ENCODE results near the gene TMEM150C.

The TMEM150C gene

DNA sequence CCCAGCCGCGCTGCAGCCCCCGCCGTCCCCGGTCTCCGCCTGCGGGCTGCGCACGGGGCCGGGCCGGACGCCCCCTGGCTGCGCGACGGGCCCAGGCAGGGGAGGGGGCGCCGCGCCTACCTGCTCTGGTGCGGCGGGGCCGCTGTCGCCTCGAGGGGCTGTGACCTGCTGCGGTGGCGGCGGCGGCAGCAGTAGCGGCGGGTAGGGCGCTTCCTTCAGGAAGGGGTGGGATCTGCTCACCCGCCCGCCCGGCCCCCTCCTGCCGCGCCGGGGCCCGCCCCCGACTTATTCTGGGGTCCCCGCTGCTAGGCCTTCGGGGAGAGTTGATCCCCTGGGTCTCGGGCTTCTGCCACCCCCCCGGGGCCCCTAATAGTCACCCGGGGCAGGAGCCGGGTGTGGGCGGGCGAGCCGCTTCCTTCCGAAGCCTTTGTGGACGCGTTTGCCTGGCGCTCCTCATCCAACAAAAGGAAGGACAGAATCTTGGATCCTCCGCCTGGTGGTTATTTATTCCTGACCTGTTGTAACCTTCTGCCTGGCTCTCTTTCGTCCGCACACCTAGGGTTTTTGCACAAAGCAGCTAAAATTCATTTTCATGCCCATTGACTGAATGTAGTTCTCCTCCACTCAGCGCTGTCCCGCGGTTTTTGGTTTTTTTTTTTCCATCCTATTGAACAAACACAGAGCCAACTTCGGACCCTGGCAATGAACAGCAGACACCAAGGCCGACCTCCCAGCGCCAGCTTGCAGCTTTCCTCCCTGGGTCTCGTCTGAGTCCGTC is at the start of gene TMEM150C:
Gene TMEM150C, minus strand, starts transcription at position 203 of the 778 bp plus-strand sequence. CDS start 57,331 bp downstream, outside the sequence.
- peak; percentile 63 for DNase-seq

DNA sequence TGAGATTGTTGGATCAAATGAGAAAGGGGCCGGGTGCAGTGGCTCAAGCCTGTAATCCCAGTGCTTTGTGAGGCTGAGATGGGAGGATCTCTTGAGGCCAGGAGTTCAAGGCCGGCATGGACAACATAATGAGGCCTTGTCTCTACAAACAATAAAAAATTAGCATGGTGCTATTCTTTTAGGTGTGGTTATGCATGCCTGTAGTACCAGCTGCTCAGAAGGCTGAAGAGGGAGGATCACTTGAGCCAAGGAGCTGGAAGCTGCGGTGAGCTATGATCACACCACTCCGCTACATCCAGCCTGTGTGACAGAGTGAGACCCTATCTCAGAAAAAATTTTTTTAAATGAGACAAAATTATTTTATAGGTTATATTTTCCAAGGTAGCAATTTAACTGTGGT is 49.7 kb upstream of the TMEM150C start:
- DNase-seq = no peak

DNA sequence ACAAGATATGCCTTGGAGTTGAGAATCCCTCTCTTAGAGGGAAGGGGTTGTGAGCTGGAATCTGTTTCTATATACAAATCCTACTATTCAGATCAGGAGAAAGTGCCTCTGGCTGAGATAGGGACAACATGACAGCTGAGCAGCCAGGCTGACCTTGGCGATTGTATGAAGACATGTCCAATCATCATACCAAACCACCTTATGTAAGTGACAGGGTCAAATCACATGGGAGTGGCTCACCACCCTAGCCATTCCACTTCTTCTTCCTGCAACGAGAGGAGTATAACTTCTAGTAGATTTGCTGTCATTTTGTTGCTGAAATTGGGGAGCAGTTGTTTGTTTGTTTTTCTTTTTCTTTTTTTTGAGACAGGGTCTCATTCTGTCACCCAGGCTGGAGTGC is 48.3 kb upstream of the TMEM150C start:
- DNase-seq = no peak

DNA sequence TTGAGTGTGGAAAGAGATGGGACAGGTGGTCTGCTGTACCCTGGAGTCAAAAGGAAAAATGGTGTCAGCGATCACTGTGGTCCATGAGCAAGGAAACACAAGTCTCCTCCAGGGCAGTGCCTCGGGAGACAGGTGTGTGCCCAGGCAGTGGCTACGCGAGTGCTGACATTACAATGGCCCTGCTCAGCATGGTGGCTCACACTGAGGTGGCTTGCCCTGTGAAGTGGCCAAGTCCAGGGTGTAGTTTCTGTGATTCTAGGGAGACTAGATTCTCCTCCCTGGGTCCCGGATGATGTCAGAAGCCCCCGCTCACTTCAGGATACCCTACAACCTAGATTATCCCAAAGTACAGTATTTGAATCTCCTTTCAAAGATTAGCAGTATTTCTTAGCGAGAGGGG is 44.8 kb upstream of the TMEM150C start:
- DNase-seq = no peak

DNA sequence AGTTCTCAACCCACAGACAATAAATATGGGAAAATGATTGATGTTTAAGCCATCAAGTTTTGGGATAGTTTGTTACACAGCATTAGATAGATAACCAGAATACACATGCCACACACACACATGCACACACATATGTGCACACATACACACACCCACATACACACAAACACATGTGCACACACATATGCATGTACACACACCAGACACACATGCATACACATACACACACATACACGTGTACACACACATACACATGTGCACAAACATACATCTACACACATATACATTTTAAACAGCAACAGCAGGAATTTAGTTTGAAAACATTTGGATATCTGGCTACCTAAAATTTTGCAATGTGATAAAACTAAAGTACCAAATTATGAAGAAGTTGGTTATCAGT is 42.7 kb upstream of the TMEM150C start:
- DNase-seq = no peak

DNA sequence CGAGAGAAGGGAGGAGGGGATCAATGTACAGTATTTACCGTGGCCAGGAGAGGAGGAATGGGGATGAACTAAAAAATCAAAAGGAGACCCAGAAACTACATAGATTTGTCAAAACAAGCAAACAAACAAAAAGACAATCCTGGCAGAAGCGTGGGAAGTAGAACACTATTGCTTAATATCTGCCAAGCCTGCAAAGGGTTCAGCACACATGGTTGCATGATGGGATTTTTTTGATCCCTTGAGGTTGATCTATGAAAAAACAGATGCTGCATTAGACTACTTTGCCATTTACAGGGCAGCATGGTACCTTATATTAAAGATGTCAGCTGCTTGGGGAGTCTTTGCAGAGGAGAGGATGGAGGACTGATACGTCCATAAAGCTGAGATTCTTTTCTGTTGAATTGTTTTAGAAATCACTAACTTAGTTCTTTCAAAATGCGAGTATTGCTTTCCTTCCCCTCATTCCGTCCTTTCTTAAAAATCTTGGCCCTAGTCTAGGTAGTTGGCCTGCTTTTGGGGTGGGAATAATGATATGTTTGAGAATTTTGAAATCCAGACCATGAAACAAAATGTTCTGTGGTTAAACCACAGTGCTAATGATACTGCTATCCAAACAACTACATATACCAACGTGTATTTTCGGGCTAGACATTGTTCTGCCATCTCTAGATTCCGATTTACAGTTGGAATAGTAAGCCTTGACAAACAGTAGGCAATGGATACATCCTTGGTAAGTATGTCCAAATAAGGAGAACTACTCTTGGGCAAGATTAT is 39.6 kb upstream of the TMEM150C start:
- no peak for DNase-seq

DNA sequence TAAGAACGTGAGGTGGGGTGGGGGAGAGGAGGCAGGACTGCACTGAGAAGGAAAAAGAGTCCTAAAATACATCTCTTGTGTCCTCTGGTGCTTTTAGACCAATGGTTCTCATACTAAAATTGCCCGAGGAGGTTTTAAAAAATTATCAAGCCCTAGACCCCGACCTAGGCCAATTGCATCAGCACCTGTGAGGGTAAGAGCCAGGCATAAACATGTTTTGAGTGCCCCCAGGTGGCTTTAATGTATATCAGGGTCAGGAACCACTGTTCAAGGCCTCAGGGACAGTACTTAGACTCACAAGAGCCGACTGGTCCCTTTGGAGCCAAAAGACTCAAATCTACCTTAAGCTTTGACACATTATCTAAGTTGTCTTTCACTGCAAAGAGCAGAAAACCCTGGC is 37.5 kb upstream of the TMEM150C start:
- DNase-seq = peak; percentile 9

DNA sequence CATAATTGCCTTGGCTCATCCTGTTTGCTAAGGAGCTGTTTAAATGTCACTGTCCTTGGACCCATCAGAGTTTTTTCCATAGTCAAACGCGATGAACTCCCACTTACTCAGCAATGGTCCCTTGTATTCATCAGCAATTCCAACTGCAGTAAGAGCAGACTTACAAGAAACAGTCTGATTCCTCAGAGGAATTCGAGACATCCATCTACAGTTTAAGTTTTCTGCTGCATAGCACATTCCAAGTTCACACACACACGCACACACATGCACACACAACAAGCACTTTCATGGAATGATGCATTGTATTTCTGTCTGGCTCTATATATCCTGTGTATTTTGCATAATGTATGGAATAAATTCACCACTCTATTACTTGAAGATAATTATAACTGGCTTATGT is 32.7 kb upstream of the TMEM150C start:
- DNase-seq = no peak

DNA sequence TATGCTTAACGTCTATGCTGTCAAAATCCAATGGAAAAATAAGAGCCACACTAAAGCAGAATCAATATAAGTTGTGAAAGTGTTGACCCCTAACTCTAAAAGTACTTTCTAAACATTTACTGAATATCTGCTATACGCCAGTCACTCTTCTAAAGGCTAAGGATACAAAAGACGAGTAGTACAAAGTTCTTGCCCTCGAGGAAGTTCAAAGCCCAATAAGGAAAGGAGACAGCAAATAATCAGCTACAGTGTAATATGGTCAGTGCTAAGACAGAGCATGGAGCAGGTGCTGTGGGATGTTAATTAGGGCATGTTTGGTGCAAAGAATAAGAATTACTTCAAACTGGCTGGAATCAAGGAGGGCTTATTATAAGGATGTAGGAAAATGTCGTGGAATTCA is 31.6 kb upstream of the TMEM150C start:
- DNase-seq = no peak

DNA sequence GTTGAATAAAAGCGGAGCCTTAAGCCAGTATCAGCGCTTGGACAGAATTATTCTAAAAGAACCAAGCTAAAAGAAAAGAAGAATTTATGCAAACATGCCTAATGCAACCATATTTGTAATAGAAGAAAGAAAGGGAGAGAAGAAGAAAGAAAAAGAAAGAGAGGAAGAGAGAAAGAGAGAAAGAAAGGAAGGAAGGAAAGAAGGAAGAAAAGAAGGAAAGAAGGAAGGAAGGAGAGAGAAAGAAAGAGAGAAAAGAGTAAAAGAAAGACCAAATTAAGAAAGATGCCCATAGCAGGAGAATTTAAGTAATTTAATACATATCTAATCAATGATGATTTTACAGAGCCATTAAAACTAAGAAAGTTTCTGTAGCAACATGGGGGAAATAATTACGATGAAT is 30.9 kb upstream of the TMEM150C start:
- no peak for DNase-seq

DNA sequence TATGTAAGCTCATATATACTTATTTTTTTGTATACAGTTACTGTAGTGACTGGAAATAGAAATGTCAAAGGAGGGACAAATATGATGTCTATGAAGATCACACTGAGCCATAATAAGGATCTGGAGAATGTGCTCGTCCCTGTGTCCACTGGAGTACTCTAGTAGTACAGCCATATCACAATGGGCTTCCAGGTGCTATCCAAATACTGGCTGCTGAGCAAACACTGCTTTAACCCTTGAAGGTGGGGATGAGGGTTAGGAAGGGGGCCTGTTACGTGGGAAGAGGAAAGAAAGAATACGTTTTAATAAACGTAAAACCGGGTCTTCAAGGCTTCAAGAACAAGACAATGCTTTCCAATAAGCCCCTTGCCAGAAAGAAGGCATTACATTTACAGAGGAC is 29.8 kb upstream of the TMEM150C start:
- DNase-seq = no peak

DNA sequence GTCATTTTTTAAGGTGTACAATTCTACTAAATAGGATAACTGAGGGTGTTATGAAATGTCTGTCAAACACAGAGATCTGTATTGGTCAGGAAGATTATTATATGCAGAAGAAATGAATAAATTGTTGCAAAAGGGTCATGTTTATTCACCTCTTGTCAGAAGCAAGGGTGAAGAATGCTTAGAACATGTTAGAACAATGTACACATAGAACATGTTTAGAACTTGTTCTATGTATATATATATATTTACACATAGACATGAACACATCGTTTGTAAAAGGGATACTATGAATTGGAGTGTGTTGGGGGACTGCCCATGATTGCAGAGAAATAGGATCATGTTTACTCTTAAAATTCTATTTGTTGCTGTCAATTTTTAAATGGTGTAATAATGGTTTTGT is 28.0 kb upstream of the TMEM150C start:
- no peak for DNase-seq

DNA sequence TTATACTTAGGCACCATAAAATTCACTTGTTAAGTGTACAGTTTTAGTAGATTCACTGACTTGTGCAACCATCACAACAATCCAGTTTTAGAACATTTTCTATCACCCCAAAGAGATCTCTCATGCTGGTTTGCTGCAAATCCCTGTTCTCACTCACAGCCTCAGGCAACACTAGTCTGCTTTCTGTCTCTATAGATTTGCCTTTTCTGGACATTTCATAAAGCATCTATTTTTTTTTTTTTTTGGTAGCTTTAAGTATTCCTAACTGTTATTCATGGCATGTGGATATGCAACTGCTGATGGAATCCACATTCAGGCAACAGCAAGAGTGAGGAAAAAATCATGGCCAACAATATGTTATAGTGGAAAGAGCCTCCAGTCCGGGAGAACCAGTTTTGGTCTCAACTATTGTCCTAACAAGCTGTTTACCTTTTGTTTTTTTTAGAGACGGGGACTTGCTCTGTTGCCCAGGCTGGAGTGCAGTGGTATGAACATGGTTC is 27.0 kb upstream of the TMEM150C start:
- DNase-seq = no peak

DNA sequence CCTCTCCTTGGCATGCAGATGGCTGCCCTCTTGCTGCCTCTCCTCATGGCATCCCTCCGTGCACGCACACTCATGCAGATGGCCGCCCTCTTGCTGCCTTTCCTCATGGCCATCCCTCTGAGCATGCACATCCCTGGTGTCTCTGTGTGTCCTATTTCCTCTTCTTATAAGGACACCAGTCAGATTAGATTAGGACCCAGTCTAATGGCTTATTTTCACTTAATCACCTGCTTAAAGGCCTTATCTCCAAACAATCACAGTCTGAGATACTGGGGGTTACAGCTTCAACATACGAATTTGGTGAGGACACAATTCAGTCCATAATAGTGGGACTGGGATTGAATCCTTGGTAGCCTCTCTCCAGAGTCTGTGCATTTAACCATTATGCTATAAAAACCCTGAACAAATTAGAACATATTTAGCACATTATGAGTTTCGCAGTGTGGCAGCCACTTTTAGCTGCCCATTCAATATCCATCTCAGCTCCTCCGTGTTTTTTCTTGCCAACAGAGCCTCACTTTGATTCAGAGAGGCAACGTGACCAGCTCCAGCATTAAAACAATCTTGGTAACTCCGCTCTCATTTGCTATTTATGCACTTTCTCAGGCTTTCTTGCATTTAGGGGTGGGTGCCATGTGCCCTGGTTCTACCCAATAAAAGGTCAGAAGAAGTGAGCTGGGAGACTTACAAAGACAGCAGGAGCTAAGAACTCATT is 26.2 kb upstream of the TMEM150C start:
- DNase-seq = no peak

DNA sequence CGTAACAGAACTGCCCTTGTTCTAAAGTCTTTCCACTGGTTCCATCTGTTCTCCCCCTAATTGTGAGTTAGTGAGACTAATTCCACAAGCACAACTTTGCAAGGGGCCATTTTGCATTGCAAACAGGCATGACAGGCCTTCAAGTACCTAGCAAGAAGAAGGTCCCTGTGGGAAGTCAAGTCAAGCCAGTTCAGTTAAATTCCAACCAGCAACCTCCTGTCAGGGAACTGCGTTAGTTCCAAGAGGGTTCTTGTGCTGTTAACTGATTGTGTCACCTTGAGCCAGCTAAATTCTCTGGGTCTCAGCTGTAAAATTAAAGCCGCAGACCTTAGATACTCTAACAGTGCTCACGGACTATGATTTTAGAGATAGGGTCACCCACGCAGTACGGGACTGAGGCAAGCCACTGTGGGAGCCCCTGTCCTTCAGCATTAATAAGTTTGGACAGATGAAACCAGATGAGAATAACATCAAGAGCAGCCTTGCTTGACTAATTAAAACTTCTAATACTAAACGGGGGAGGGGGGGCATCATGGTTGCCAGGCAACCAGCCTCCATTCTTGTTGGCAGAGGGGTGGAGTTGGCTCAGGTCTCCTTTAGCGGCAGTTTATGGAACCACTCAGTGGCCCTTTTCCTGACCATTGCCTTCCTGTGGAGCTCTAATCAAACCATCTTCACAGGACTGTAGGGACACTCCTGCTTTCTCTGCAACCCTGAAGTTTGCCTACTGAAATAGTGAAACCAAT is 24.1 kb upstream of the TMEM150C start:
- no peak for DNase-seq

DNA sequence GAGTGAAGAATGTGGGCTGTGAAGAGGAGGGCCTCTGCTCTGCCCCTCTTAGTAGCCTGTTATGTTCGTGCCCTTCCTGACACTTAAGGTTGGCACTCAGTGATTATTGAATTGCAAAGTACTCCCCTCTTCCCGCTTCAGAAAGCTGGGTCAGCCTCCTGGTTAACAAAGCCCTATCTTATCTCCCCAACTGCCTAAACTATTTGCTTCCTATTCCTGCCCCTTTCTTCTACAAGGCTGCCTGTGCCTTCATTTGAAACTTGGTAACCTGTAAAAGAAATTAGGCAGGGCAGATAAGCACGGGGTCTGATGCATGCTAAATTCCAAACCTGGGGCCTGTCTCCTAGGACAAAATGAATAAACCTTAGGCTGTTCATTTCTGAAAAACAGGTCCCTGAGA is 23.1 kb upstream of the TMEM150C start:
- DNase-seq = no peak

DNA sequence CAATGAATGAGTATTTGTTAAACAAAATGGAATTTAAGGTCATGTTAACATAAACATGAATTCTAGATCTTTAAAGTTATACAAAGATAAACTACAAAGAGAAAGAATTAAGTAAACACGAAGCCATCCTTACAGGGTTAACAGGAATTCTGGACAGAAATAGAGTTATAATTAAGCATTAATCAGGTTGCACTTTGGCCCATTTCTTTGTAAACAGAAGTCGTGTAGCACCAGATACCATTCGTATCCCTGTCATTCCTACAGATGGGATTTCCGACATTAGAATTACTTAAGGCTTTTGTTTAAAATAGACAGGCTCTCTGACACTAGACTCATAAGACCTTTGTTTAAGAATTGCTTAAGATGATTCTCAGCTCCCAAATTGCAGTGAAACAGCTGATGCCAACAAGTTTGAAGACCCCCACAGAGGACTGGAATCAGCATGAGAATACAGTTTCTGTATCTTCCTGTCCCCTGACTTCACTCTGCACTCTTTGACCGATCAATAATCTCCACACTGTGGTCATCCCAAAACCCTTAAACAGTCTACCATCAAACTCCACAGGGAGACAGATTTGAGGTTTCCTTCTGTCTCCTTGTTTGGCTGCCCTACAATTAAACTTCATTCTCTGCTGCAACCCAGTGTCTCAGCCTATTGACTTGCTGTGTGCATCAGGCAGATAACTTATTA is 22.3 kb upstream of the TMEM150C start:
- no peak for DNase-seq

DNA sequence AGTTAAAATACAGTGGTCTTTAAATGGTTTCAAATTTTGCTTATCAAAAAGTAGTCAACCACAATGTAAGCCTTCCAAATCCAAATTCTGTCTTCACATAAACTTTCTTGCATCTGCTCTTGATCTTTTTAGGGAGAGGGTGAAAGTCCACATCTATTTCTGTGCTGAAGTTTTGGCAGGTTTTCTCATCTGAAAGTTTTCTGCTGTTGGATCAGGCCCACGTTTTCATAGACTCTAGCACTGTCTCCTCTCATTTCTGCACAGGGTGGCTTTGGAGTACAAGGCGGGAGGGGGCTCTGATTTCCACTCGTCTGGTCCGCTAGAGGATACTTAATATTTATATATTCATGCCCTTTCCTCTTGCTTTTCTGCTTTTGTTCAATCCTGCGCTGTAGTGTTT is 18.1 kb upstream of the TMEM150C start:
- DNase-seq = no peak

DNA sequence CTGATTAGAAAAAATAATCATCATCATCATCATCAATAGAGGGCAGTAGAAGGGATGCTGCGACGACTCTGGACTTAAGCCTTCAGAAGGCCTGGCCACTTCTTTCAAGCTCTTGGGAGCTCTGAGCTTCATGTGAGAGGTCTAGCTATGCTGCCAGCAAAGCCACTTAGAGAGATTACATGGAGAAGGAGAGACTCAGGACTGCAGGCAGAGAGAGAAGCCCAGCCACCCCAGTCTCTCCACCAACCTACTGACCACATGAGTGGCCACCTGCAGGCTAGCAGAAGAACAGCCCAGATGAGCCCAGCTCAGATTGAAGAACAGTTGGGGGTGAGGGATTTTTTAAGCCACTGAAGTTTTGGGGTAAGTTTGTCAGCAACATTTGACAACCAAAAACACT is 17.1 kb upstream of the TMEM150C start:
- DNase-seq = no peak

DNA sequence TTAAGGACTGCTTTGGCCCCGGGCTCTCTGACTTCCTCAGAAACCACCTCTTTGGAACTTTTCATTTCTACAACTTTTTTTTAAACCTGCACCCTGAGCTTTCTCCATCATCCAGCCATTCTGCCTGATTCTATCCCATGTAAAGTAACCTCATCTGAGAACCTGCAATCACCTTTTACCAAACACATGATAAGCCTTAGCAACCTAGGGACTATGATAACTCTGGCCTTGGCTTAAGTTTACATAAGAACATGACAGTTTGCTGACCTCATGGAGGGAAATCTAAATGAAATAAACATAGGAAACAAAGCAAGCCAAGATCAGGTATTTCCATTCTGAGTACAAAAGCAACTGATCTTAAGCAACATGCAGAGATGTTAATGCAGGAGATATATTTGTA is 15.7 kb upstream of the TMEM150C start:
- no peak for DNase-seq

DNA sequence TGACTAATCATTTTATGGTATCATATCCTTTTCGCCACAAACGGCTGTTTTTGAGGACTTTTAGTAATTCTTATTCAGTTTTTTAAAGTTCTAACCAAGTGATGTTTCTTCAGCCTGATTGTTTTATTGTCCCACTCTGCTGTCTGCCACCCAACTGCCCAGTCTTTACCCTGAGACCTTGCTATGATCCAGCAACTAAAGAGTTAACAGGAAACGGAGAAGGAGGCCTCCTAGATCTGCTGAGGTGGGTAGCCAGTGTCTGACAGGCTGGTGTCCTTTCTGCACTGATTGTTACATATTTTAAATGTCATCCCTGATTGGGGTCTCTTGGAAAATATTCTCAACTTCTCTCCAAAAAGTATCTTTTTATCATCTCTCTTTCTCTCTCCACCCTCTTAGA is 7.9 kb upstream of the TMEM150C start:
- no peak for DNase-seq

DNA sequence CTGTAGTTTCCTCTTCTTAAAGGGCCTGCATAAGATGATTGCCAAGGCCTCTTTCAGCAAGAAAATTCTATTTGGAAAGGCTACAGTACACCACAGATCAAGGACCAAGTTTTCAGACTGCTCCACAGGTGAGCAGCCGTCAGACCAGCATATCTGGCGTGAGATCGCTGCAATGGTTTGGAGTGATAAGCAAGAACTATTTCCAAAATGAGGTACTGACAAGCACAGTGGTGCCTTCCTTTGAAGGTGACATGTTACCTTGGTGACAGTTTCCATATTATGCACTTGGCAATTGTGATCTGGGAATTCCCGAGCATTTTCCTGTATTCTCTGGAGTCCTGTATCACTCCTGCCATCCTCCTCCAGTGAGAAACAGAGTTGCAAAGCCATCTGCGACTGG is 7.3 kb upstream of the TMEM150C start:
- no peak for DNase-seq
